HepG2 (cell line): ENCODE measurements around the gene PSMG1. TPM values are rescaled to one million over a fixed set of nuclear protein-coding genes. Genes with fewer than 3 reads are reported as not detected.

Experiments
- ATAC-seq: fragments of 200-7000 bp; cut with Tn5 transposase; 3 replicates; pipeline ENCODE4 v1.9.1; 2020; ENCODE audit warnings: mild to moderate bottlenecking, moderate library complexity
- BruUV-seq: library from RNA; stranded (reverse); fragments of 400-500 nt; replicated peaks from 2 replicates; lab custom pipeline; 2021; lab: Mats Ljungman, UMichigan
- CTCF ChIA-PET: fragments of 300-600 bp; formaldehyde crosslinking; extraction: SDS; loops from one replicate; lab custom pipeline; 2021; ENCODE audit warnings: low total read pairs, inconsistent platforms, low intra/inter-chr PET ratio; lab: Yijun Ruan, JAX
- POLR2A ChIA-PET: fragments of 350-600 bp; sonication (Branson Sonifier 250); formaldehyde crosslinking; loops from one replicate; lab custom pipeline; 2020; ENCODE audit warnings: antibody characterized with exemption, inconsistent platforms; lab: Yijun Ruan, JAX
- DNase-seq: peaks from one replicate; pipeline ENCODE4 v3.0.0-alpha.2; 2015; ENCODE audit warnings: low spot score
- FAIRE-seq: peaks from 3 replicates; lab custom pipeline; 2011; peaks lifted over from hg19 to GRCh38; lab: Jason Lieb, UNC
- H2AFZ ChIP-seq: one replicate; pipeline ENCODE4 v1.6.1; 2011; ENCODE audit warnings: low read length, inconsistent platforms
- H3K27ac ChIP-seq: fragments of 300-600 bp; 3 replicates; pipeline ENCODE4 v1.8.0; 2011; ENCODE audit warnings: mixed run types, mild to moderate bottlenecking, mixed read lengths, low read length, inconsistent platforms; ENCODE audit not compliant: insufficient read depth; ENCODE audit errors: extremely low read length
- H3K27me3 ChIP-seq, 2 experiments: fragments of 200-600 bp in 1 of 2; 2 replicates in 1 of 2; 3 replicates in 1 of 2; pipeline versions ENCODE4 v1.6.0 to v1.8.0; 2011; ENCODE audit warnings: low read length in 2 of 2, mild to moderate bottlenecking in 2 of 2, moderate library complexity in 2 of 2, inconsistent platforms in 1 of 2; ENCODE audit not compliant: insufficient read depth in 2 of 2, control insufficient read depth in 1 of 2
- H3K36me3 ChIP-seq, 2 experiments: fragments of 200-600 bp in 1 of 2; replicated peaks in 1 of 2; 2 replicates in 1 of 2; 3 replicates in 1 of 2; pipeline versions ENCODE4 v1.5.1 to v1.8.0; 2011; ENCODE audit warnings: low read length in 2 of 2, inconsistent platforms in 1 of 2; ENCODE audit not compliant: insufficient read depth in 2 of 2, control insufficient read depth in 1 of 2
- H3K4me1 ChIP-seq: 2 replicates; pipeline ENCODE4 v1.5.1; 2012; ENCODE audit warnings: low read length, inconsistent platforms; ENCODE audit not compliant: insufficient read depth
- H3K4me2 ChIP-seq: 2 replicates; pipeline ENCODE4 v1.6.0; 2011; ENCODE audit warnings: low read depth, low read length, inconsistent platforms
- H3K4me3 ChIP-seq, 3 experiments: fragments of 200-600 bp in 1 of 3; sonication (generic), shearing (Covaris generic) in 1 of 3; replicated peaks in 1 of 3; 2 replicates each; pipeline ENCODE4 v1.5.1; 2011 to 2016; ENCODE audit warnings: low read length in 3 of 3, inconsistent platforms in 2 of 3, low read depth in 2 of 3, mild to moderate bottlenecking in 2 of 3, control low read depth in 1 of 3, mixed read lengths in 1 of 3; ENCODE audit not compliant: insufficient read depth in 1 of 3
- H3K79me2 ChIP-seq: one replicate; pipeline ENCODE4 v1.6.1; 2011; ENCODE audit warnings: low read length, inconsistent platforms; ENCODE audit not compliant: insufficient read depth
- H3K9ac ChIP-seq: 2 replicates; pipeline ENCODE4 v1.6.0; 2011; ENCODE audit warnings: mild to moderate bottlenecking, low read depth, low read length, inconsistent platforms; ENCODE audit not compliant: insufficient read depth
- H3K9me3 ChIP-seq: 2 replicates; pipeline ENCODE4 v1.5.1; 2012; ENCODE audit warnings: mild to moderate bottlenecking, low read length
- H4K20me1 ChIP-seq: 2 replicates; pipeline ENCODE4 v1.6.0; 2011; ENCODE audit warnings: inconsistent platforms, mild to moderate bottlenecking, low read length, moderate library complexity; ENCODE audit not compliant: insufficient read depth
- ATF7 ChIP-seq, 2 experiments: fragments of 450-650 bp in 1 of 2; sonication (generic) in 1 of 2; formaldehyde crosslinking in 1 of 2; IDR thresholded peaks; 2 replicates each; pipeline versions ENCODE4 v1.4.0 to v1.6.1; 2016 to 2020; ENCODE audit warnings: antibody characterized with exemption in 1 of 2, mild to moderate bottlenecking in 1 of 2, missing genetic modification reagents in 1 of 2
- CREBL2 ChIP-seq: sonication (generic); formaldehyde crosslinking; IDR thresholded peaks from 2 replicates; pipeline ENCODE4 v1.8.1; 2023; ENCODE audit warnings: missing genetic modification reagents, mild to moderate bottlenecking, borderline replicate concordance
- DDIT3 ChIP-seq: sonication (generic); formaldehyde crosslinking; IDR thresholded peaks from 2 replicates; pipeline ENCODE4 v1.4.0; 2020; ENCODE audit warnings: mild to moderate bottlenecking, missing genetic modification reagents
- FOXA1 ChIP-seq, 2 experiments: fragments of 450-650 bp in 1 of 2; sonication (generic) in 1 of 2; formaldehyde crosslinking in 1 of 2; IDR thresholded peaks; 2 replicates each; pipeline versions ENCODE4 v1.4.0 to v1.6.1; 2016 to 2020; ENCODE audit warnings: missing genetic modification reagents in 1 of 2
- HMG20A ChIP-seq: IDR thresholded peaks from 2 replicates; pipeline ENCODE4 v1.6.1; 2016; ENCODE audit warnings: borderline replicate concordance
- KDM5A ChIP-seq: fragments of 200-600 bp; sonication (generic); IDR thresholded peaks from 2 replicates; pipeline ENCODE4 v1.7.0; 2018; ENCODE audit warnings: antibody characterized with exemption, mild to moderate bottlenecking, low read length, borderline replicate concordance
- MIER3 ChIP-seq: IDR thresholded peaks from 2 replicates; pipeline ENCODE4 v1.6.1; 2016; ENCODE audit warnings: missing compliant biosample characterization, borderline replicate concordance
- MNT ChIP-seq: fragments of 450-650 bp; IDR thresholded peaks from 2 replicates; pipeline ENCODE4 v1.6.1; 2016
- NKX3-1 ChIP-seq: sonication (generic); formaldehyde crosslinking; IDR thresholded peaks from 2 replicates; pipeline ENCODE4 v1.5.0; 2020; ENCODE audit warnings: missing genetic modification reagents
- SNAI1 ChIP-seq: sonication (generic); formaldehyde crosslinking; IDR thresholded peaks from 2 replicates; pipeline ENCODE4 v1.5.0; 2020; ENCODE audit warnings: mild to moderate bottlenecking, missing genetic modification reagents, borderline replicate concordance
- SOX13 ChIP-seq, 3 experiments: fragments of 450-650 bp in 1 of 3; sonication (generic) in 1 of 3; formaldehyde crosslinking in 1 of 3; IDR thresholded peaks in 2 of 3; conservative IDR thresholded peaks in 1 of 3; 2 replicates each; pipeline versions ENCODE4 v1.5.0 to v1.6.1; 2016 to 2020; ENCODE audit warnings: antibody characterized with exemption in 1 of 3, mild to moderate bottlenecking in 1 of 3, missing compliant biosample characterization in 1 of 3, missing genetic modification reagents in 1 of 3, moderate library complexity in 1 of 3
- SP4 ChIP-seq: sonication (generic); formaldehyde crosslinking; IDR thresholded peaks from 2 replicates; pipeline ENCODE4 v1.8.1; 2023; ENCODE audit warnings: mild to moderate bottlenecking, missing genetic modification reagents
- THAP11 ChIP-seq: IDR thresholded peaks from 2 replicates; pipeline ENCODE4 v1.6.1; 2016; ENCODE audit warnings: missing biosample characterization, missing genetic modification reagents
- ZNF180 ChIP-seq: sonication (generic); formaldehyde crosslinking; IDR thresholded peaks from 2 replicates; pipeline ENCODE4 v1.4.0; 2020; ENCODE audit warnings: low read depth, missing genetic modification reagents, borderline replicate concordance
- ZNF235 ChIP-seq: sonication (generic); formaldehyde crosslinking; IDR thresholded peaks from 2 replicates; pipeline ENCODE4 v1.8.1; 2023; ENCODE audit warnings: mild to moderate bottlenecking, missing genetic modification reagents, borderline replicate concordance
- ZNF280B ChIP-seq: sonication (generic); formaldehyde crosslinking; IDR thresholded peaks from 2 replicates; pipeline ENCODE4 v1.5.0; 2020; ENCODE audit warnings: missing genetic modification reagents, mild to moderate bottlenecking, borderline replicate concordance
- ZNF383 ChIP-seq: sonication (generic); formaldehyde crosslinking; IDR thresholded peaks from 2 replicates; pipeline ENCODE4 v1.4.0; 2020; ENCODE audit warnings: missing genetic modification reagents, mild to moderate bottlenecking, borderline replicate concordance
- ZNF468 ChIP-seq: sonication (generic); formaldehyde crosslinking; IDR thresholded peaks from 2 replicates; pipeline ENCODE4 v1.8.0; 2022; ENCODE audit warnings: mild to moderate bottlenecking, moderate library complexity, missing genetic modification reagents
- ZNF776 ChIP-seq: sonication (generic); formaldehyde crosslinking; IDR thresholded peaks from 2 replicates; pipeline ENCODE4 v1.4.0; 2020; ENCODE audit warnings: mild to moderate bottlenecking, missing genetic modification reagents
- WGBS: methylation state at CpG from one replicate; pipeline ENCODE4 v1.1.6; 2017; ENCODE audit warnings: low lambda C conversion rate; 5-methylcytosine and 5-hydroxymethylcytosine counted together
- in situ Hi-C: cut with HindIII; loops from 2 replicates; pipeline ENCODE4 v1.10.0; 2017; ENCODE audit warnings: low pct_unique_long_range_greater_than_20kb; ENCODE audit not compliant: extremely low pct_ligation_motif_present
- intact Hi-C: fragments of 100-400 bp; cut with micrococcal nuclease; formaldehyde crosslinking; loops from one replicate; pipeline ENCODE4 v1.10.0; 2022; ENCODE audit not compliant: unreplicated experiment
- polyA plus RNA-seq, 8 experiments: library from polyadenylated mRNA; depleted of rRNA in 3 of 8; stranded (reverse) in 7 of 8; unstranded in 1 of 8; fragments of >200 nt; fragmentation: Illumina TruSeq in 4 of 8; extraction: Trizol in 4 of 8; gene quantifications; 2 replicates each; pipeline versions ENCODE4 v1.2.1 to v1.2.3, GENCODE V29; 2011 to 2016; ENCODE audit warnings: low read depth in 4 of 8, missing spikeins in 1 of 8, mixed read lengths in 1 of 8; ENCODE audit not compliant: insufficient read depth in 1 of 8
- total RNA-seq, 5 experiments: library from RNA; depleted of rRNA; stranded (reverse); fragments of >200 nt; fragmentation: Illumina TruSeq; extraction: Trizol; gene quantifications; 2 replicates each; pipeline ENCODE4 v1.2.3, GENCODE V29; 2016; ENCODE audit warnings: low read depth in 1 of 5

PSMG1 gene
- total and polyA plus RNA-seq, 2 of the 13 experiments (the other 11 are each of a cell fraction or from before 2014, with no cell fraction given): 63.6 to 173 TPM

- TF ChIP-seq DDIT3: no peak
- TF ChIP-seq MNT: peak; percentile 84
Measured at GRCh38 chr21:39134288-39134810, 48.9 kb downstream of the PSMG1 start (continued).

GRCh38 chr21:39132248-39132647 is 51.0 kb downstream of the PSMG1 start:
- WGBS: 3% methylated on average over 3 of the region's 3 CpGs
- TF ChIP-seq ZNF235 (CRISPR knock-in tag) (no peak), HMG20A (peak; percentile 85; the same call in 1 of the 2 replicates), ZNF280B (CRISPR knock-in tag) (no peak), SP4 (CRISPR knock-in tag) (no peak), MIER3 (CRISPR knock-in tag) (peak; percentile 21; the same call in 1 of the 2 replicates), ATF7 (IDR thresholded peaks at IDR 0.05) (no peak), ATF7 (CRISPR knock-in tag; IDR thresholded peaks at IDR 0.05) (no peak), ZNF383 (CRISPR knock-in tag) (no peak), ZNF468 (CRISPR knock-in tag) (no peak), ZNF180 (CRISPR knock-in tag) (no peak), CREBL2 (CRISPR knock-in tag) (no peak), NKX3-1 (no peak), FOXA1 (IDR thresholded peaks at IDR 0.05) (no peak), FOXA1 (CRISPR knock-in tag; IDR thresholded peaks at IDR 0.05) (0 out of 2 replicates have a peak, but pooled peaks have one; percentile 33), KDM5A (no peak), SNAI1 (CRISPR knock-in tag) (no peak), THAP11 (CRISPR knock-in tag) (no peak), ZNF776 (CRISPR knock-in tag) (no peak), SOX13 (IDR thresholded peaks at IDR 0.05) (no peak), SOX13 (CRISPR knock-in tag; conservative IDR thresholded peaks at IDR 0.05 in 1 of 2, IDR thresholded peaks at IDR 0.05 in 1 of 2) (peak in 1 of 2 experiments; percentile 78; a peak in 1 of 4 replicates)

More at GRCh38 chr21:39132248-39132647, 51.0 kb downstream of the PSMG1 start:
- POLR2A ChIA-PET: no interaction called here
- H3K27me3 ChIP-seq: no peaks in the 10 kb centered on the region
- H3K4me1 ChIP-seq: peaks cover 59% of the 10 kb centered on the region
- intact Hi-C loops (loop anchor here (10.0 kb wide), 1 partner anchor 327 kb away; the partner anchor contains the start of gene ETS2), in situ Hi-C loops (loop anchor here (10.0 kb wide), 1 partner anchor 627 kb away; no protein-coding TSS in a partner anchor)
- peak; percentile 83 for DNase-seq
- FAIRE-seq: peak; percentile 80
- no peak overlapping the region for H3K9ac ChIP-seq
- peak; percentile 72 for ATAC-seq
- no peaks in the 10 kb centered on the region for H3K36me3 ChIP-seq
- H3K4me2 ChIP-seq: peak overlapping the region; percentile 25
- no peak overlapping the region for H3K4me3 ChIP-seq
- H3K9me3 ChIP-seq: peaks cover 10% of the 10 kb centered on the region
- H3K27ac ChIP-seq: no peak overlapping the region
- no peaks in the 10 kb centered on the region for H4K20me1 ChIP-seq
- CTCF ChIA-PET: no interaction called here
- BruUV-seq: no TSS peak
- H2AFZ ChIP-seq: no peak overlapping the region
- no peaks in the 10 kb centered on the region for H3K79me2 ChIP-seq
